ENCODE results near the gene PLCD3. TPM values are rescaled to one million over a fixed set of nuclear protein-coding genes. Genes with fewer than 3 reads are reported as not detected.

PLCD3 gene
- polyA plus RNA-seq, 1 of the 3 experiments (the other 2 are of a cell fraction), result 59.7 TPM

- 98% methylated on average over 20 of the region's 23 CpGs for WGBS (ENCODE audit: low lambda C conversion rate)
- Histone ChIP-seq H3K36me3 (replicated peaks in 1 of 2; ENCODE audit: control insufficient read depth in 1 of 2, insufficient read depth in 2 of 2, low read length in 1 of 2) (peaks cover 5 to 22% of the 10 kb centered on the region in 2 experiments), H3K9me3 (no peaks in the 10 kb centered on the region), H3K4me3 (ENCODE audit: low read depth in 2 of 2, low read length in 1 of 2) (no peak overlapping the region), H3K27me3 (ENCODE audit: insufficient read depth) (no peaks in the 10 kb centered on the region), H3K79me2 (ENCODE audit: insufficient read depth) (no peaks in the 10 kb centered on the region), H3F3A (replicated peaks; ENCODE audit: insufficient read depth) (peaks cover 5% of the 10 kb centered on the region), H3K4me2 (no peak overlapping the region), H3K27ac (ENCODE audit: low read depth in 2 of 2, low read length in 1 of 2) (no peak overlapping the region), H4K20me1 (ENCODE audit: insufficient read depth) (no peaks in the 10 kb centered on the region), H3K9ac (no peak overlapping the region), H3K4me1 (ENCODE audit: control insufficient read depth in 1 of 2, insufficient read depth in 2 of 2, low read depth in 1 of 2, low read length in 1 of 2) (peaks cover 0 to 21% of the 10 kb centered on the region in 2 experiments; a peak in 1 of 4 replicates), H3K9me2 (no peaks in the 10 kb centered on the region), H2AFZ (ENCODE audit: low read depth) (no peak overlapping the region)
- no peak for DNase-seq
- ChIA-PET POLR2A (no interaction called here), CTCF (interaction anchor here (1.0 to 2.5 kb wide), 4 partner anchors 13 to 334 kb away, joined by 3 to 17 read pairs (median 7); partner anchors contain the start of genes ACBD4 and PLCD3)
- TF ChIP-seq SMC3 (IDR thresholded peaks at IDR 0.05; ENCODE audit: low read depth, low read length), result no peak
- no peak for TF ChIP-seq CHD2 (IDR thresholded peaks at IDR 0.05; ENCODE audit: low read length, partially characterized antibody)
- no peak for TF ChIP-seq NFIC (IDR thresholded peaks at IDR 0.05; ENCODE audit: borderline replicate concordance)
- no peak for TF ChIP-seq TEAD4 (IDR thresholded peaks at IDR 0.05; ENCODE audit: borderline replicate concordance, insufficient read depth)
- no peak for TF ChIP-seq RFX5 (IDR thresholded peaks at IDR 0.05; ENCODE audit: low read length)
- TF ChIP-seq RCOR1 (IDR thresholded peaks at IDR 0.05; ENCODE audit: low read length), result no peak
- TF ChIP-seq GABPA (IDR thresholded peaks at IDR 0.05; ENCODE audit: low read depth), result no peak
- TF ChIP-seq EP300 (IDR thresholded peaks at IDR 0.05; ENCODE audit: borderline replicate concordance in 1 of 2, low read depth in 1 of 2, low read length in 1 of 2), result no peak
- TF ChIP-seq SIN3A (IDR thresholded peaks at IDR 0.05; ENCODE audit: borderline replicate concordance, low read depth, low read length), result no peak
- TF ChIP-seq ELF1 (IDR thresholded peaks at IDR 0.05), result no peak
- TF ChIP-seq TAF1 (IDR thresholded peaks at IDR 0.05; ENCODE audit: borderline replicate concordance, low read depth, low read length), result no peak
- TF ChIP-seq EZH2phosphoT487 (IDR thresholded peaks at IDR 0.05; ENCODE audit: borderline replicate concordance, low read depth), result no peak
Measured at GRCh38 chr17:45112559-45113423, 19.5 kb downstream of the PLCD3 start.

DNA sequence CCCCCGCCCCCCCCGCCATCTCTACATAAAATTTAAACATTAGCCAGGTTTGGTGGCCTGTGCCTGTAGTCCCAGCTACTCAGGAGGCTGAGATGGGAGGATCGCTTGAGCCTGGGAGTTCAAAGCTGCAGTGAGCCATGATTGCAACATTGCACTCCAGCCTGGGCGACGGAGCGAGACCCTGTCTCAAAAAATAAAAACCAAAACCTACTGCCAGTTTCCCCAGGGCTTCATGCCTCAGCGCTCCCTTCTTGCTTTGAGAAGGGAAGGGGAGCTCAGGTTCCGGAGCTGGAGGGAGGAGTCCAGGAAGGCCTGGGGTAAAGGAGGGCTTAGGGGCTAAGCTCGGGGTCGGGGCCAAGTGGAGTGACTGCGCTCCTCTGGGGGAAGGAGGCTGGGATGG lies 20.5 kb downstream of the PLCD3 start:
- Histone ChIP-seq H3K9me2 (no peaks in the 10 kb centered on the region), H3K36me3 (replicated peaks in 1 of 2; ENCODE audit: control insufficient read depth in 1 of 2, insufficient read depth in 2 of 2, low read length in 1 of 2) (peaks cover 0 to 29% of the 10 kb centered on the region in 2 experiments), H3K4me3 (ENCODE audit: low read depth in 2 of 2, low read length in 1 of 2) (no peak overlapping the region), H3K27me3 (ENCODE audit: insufficient read depth) (no peaks in the 10 kb centered on the region), H3K27ac (ENCODE audit: low read depth in 2 of 2, low read length in 1 of 2) (no peak overlapping the region), H3K9ac (no peak overlapping the region), H3K79me2 (ENCODE audit: insufficient read depth) (no peaks in the 10 kb centered on the region), H3K4me1 (ENCODE audit: control insufficient read depth in 1 of 2, insufficient read depth in 2 of 2, low read depth in 1 of 2, low read length in 1 of 2) (peaks cover 0 to 21% of the 10 kb centered on the region in 2 experiments; a peak in 1 of 4 replicates), H3F3A (replicated peaks; ENCODE audit: insufficient read depth) (peaks cover 5% of the 10 kb centered on the region), H2AFZ (ENCODE audit: low read depth) (no peak overlapping the region), H3K9me3 (no peaks in the 10 kb centered on the region), H4K20me1 (ENCODE audit: insufficient read depth) (no peaks in the 10 kb centered on the region), H3K4me2 (no peak overlapping the region)
- WGBS (ENCODE audit: low lambda C conversion rate), result 95% methylated on average over 11 of the region's 11 CpGs
- ChIA-PET CTCF (interaction anchor here (0.6 to 2.5 kb wide), 6 partner anchors 12 to 333 kb away, joined by 3 to 17 read pairs (median 5); partner anchors contain the start of genes ACBD4 and PLCD3), POLR2A (no interaction called here)
- no peak for DNase-seq
- TF ChIP-seq MAX (IDR thresholded peaks at IDR 0.05; ENCODE audit: low read depth) (no peak), ZBTB33 (IDR thresholded peaks at IDR 0.05; ENCODE audit: borderline replicate concordance, low read depth) (no peak), SMC3 (IDR thresholded peaks at IDR 0.05; ENCODE audit: low read depth, low read length) (no peak)
